ENCODE results near the gene WDR81.

- TF ChIP-seq ELF4 (IDR thresholded peaks at IDR 0.05) (no peak), FOXM1 (IDR thresholded peaks at IDR 0.05; ENCODE audit: borderline replicate concordance) (no peak)
These were observed 35.0 kb downstream of the WDR81 start for GRCh38 chr17:1759529-1759928.
